NCI-H128 (cell line): Measurements from ENCODE around the gene CLASP2.

Experiments
- DNase-seq: peaks from one replicate; lab custom pipeline; 2025; ENCODE audit not compliant: unreplicated experiment; lab: John Stamatoyannopoulos, UW

The CLASP2 gene

GRCh38 chr3:33639889-33640288 lies 78.2 kb downstream of the CLASP2 start:
- no peak for DNase-seq

GRCh38 chr3:33637482-33637881 lies 80.6 kb downstream of the CLASP2 start:
- DNase-seq = no peak

- DNase-seq = peak; percentile 24
Observed at GRCh38 chr3:33636125-33636850, 81.8 kb downstream of the CLASP2 start.

- DNase-seq = no peak
Observed at GRCh38 chr3:33634262-33634661, 83.8 kb downstream of the CLASP2 start.

- no peak for DNase-seq
Observed at GRCh38 chr3:33629219-33629618, 88.8 kb downstream of the CLASP2 start.

- DNase-seq = no peak
Observed at GRCh38 chr3:33624756-33625155, 93.3 kb downstream of the CLASP2 start.

GRCh38 chr3:33613041-33613440 lies 105.0 kb downstream of the CLASP2 start:
- DNase-seq = no peak

GRCh38 chr3:33612607-33613006 lies 105.4 kb downstream of the CLASP2 start:
- no peak for DNase-seq

GRCh38 chr3:33602829-33603228 lies 115.2 kb downstream of the CLASP2 start:
- no peak for DNase-seq

GRCh38 chr3:33597257-33597689 lies 120.8 kb downstream of the CLASP2 start:
- DNase-seq = no peak

- DNase-seq = no peak
Observed at GRCh38 chr3:33592999-33593398, 125.1 kb downstream of the CLASP2 start.

GRCh38 chr3:33590541-33590940 lies 127.5 kb downstream of the CLASP2 start:
- DNase-seq = no peak

GRCh38 chr3:33586402-33586801 lies 131.7 kb downstream of the CLASP2 start:
- no peak for DNase-seq

- DNase-seq = no peak
Observed at GRCh38 chr3:33582234-33582633, 135.8 kb downstream of the CLASP2 start.

- DNase-seq = no peak
Observed at GRCh38 chr3:33581666-33582065, 136.4 kb downstream of the CLASP2 start.

GRCh38 chr3:33579840-33580239 lies 138.2 kb downstream of the CLASP2 start:
- DNase-seq = no peak

- no peak for DNase-seq
Observed at GRCh38 chr3:33579178-33579510, 138.9 kb downstream of the CLASP2 start.

- no peak for DNase-seq
Observed at GRCh38 chr3:33578325-33579177, 139.5 kb downstream of the CLASP2 start.

GRCh38 chr3:33577588-33577987 lies 140.5 kb downstream of the CLASP2 start:
- no peak for DNase-seq

GRCh38 chr3:33577173-33577572 lies 140.9 kb downstream of the CLASP2 start:
- no peak for DNase-seq

- no peak for DNase-seq
Observed at GRCh38 chr3:33575311-33575710, 142.7 kb downstream of the CLASP2 start.

- no peak for DNase-seq
Observed at GRCh38 chr3:33557829-33558228, 160.2 kb downstream of the CLASP2 start.
